ENCODE measurements around the gene SLC12A5.

SLC12A5 gene

GRCh38 chr20:46078954-46079353 is 49.9 kb downstream of the SLC12A5 start:
- no peaks in the 10 kb centered on the region for H3K27me3 ChIP-seq
- no peaks in the 10 kb centered on the region for H3K4me1 ChIP-seq (ENCODE audit: control insufficient read depth in 1 of 2, insufficient read depth in 1 of 2, low read depth in 1 of 2, low read length in 1 of 2)
- H3K4me3 ChIP-seq (ENCODE audit: low read depth in 1 of 2, low read length in 1 of 2) = no peak overlapping the region
- no peak overlapping the region for H3K27ac ChIP-seq
- TF ChIP-seq CTCF (IDR thresholded peaks at IDR 0.05) = no peak
- no peaks in the 10 kb centered on the region for H3K9me3 ChIP-seq
- H3K36me3 ChIP-seq = peaks cover 45% of the 10 kb centered on the region

GRCh38 chr20:46081074-46081473 is 52.1 kb downstream of the SLC12A5 start:
- Histone ChIP-seq H3K4me1 (ENCODE audit: control insufficient read depth in 1 of 2, insufficient read depth in 1 of 2, low read depth in 1 of 2, low read length in 1 of 2) (no peaks in the 10 kb centered on the region), H3K27me3 (no peaks in the 10 kb centered on the region), H3K27ac (no peak overlapping the region), H3K9me3 (no peaks in the 10 kb centered on the region), H3K4me3 (ENCODE audit: low read depth in 1 of 2, low read length in 1 of 2) (no peak overlapping the region), H3K36me3 (peaks cover 32% of the 10 kb centered on the region)
- no peak for TF ChIP-seq CTCF (IDR thresholded peaks at IDR 0.05)

- no peaks in the 10 kb centered on the region for H3K27me3 ChIP-seq
- peaks cover 1 to 3% of the 10 kb centered on the region in 2 experiments for H3K4me1 ChIP-seq (ENCODE audit: control insufficient read depth in 1 of 2, insufficient read depth in 1 of 2, low read depth in 1 of 2, low read length in 1 of 2)
- no peak overlapping the region for H3K27ac ChIP-seq
- H3K4me3 ChIP-seq (ENCODE audit: low read depth in 1 of 2, low read length in 1 of 2) = no peak overlapping the region
- peaks cover 15% of the 10 kb centered on the region for H3K36me3 ChIP-seq
- TF ChIP-seq CTCF (IDR thresholded peaks at IDR 0.05) = no peak
- H3K9me3 ChIP-seq = no peaks in the 10 kb centered on the region
Measured at GRCh38 chr20:46083101-46083500, 54.1 kb downstream of the SLC12A5 start.

- Histone ChIP-seq H3K27me3 (no peaks in the 10 kb centered on the region), H3K4me1 (ENCODE audit: control insufficient read depth in 1 of 2, insufficient read depth in 1 of 2, low read depth in 1 of 2, low read length in 1 of 2) (peaks cover 6 to 8% of the 10 kb centered on the region in 2 experiments), H3K36me3 (peaks cover 10% of the 10 kb centered on the region), H3K27ac (no peak overlapping the region), H3K4me3 (ENCODE audit: low read depth in 1 of 2, low read length in 1 of 2) (no peak overlapping the region), H3K9me3 (no peaks in the 10 kb centered on the region)
- no peak for TF ChIP-seq CTCF (IDR thresholded peaks at IDR 0.05)
Measured at GRCh38 chr20:46083531-46084061, 54.6 kb downstream of the SLC12A5 start.

- TF ChIP-seq CTCF (IDR thresholded peaks at IDR 0.05) = no peak
- Histone ChIP-seq H3K9me3 (no peaks in the 10 kb centered on the region), H3K4me3 (ENCODE audit: low read depth in 1 of 2, low read length in 1 of 2) (no peak overlapping the region), H3K4me1 (ENCODE audit: control insufficient read depth in 1 of 2, insufficient read depth in 1 of 2, low read depth in 1 of 2, low read length in 1 of 2) (peaks cover 14 to 15% of the 10 kb centered on the region in 2 experiments), H3K27me3 (no peaks in the 10 kb centered on the region), H3K36me3 (no peaks in the 10 kb centered on the region), H3K27ac (no peak overlapping the region)
Measured at GRCh38 chr20:46084805-46085178, 55.8 kb downstream of the SLC12A5 start.

All from neutrophil (primary cell).